GM19397 (cell line): ENCODE measurements around the gene MED14.

Source experiments
- ATAC-seq: cut with Tn5 transposase; IDR thresholded peaks from one replicate; pipeline ENCODE4 v1.9.1; 2021; ENCODE audit warnings: mild to moderate bottlenecking, moderate library complexity; ENCODE audit not compliant: unreplicated experiment

MED14 gene

GRCh38 chrX:40663880-40664630 lies 71.3 kb downstream of the MED14 start:
- ATAC-seq, result no peak

DNA sequence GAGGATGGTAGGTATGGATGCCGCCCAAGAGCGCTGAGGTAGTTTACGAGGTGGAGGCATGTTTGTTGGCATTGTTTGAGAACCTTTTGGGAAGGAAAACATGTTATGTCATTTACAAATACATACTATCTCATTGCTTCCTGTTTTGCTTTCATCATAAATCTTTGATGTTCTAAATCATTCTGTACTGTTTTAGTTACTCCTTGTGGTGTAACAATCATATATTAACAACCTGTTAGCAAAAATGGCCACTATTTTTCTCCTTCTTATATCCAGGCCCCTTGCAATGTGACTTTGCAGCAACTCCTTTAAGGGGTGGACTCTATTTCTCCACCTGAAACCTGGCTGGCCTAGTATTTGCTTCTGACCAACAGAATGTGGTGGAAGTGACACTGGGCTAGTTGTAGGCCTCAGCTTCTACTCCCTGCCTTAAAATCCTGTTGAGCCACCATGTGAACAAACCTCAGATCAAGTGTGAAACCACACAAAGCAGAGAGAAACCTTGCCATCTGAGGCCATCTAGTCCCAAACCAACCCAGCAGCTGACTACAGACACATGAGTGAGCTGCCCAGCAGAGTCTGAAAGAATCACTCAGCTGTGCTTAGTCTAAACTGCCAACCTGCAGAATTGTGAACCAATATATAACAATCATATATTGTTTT lies 72.1 kb downstream of the MED14 start:
- no peak for ATAC-seq

GRCh38 chrX:40661489-40661888 lies 73.9 kb downstream of the MED14 start:
- no peak for ATAC-seq

- ATAC-seq, result no peak
Observed at GRCh38 chrX:40660381-40660780, 75.0 kb downstream of the MED14 start.

DNA sequence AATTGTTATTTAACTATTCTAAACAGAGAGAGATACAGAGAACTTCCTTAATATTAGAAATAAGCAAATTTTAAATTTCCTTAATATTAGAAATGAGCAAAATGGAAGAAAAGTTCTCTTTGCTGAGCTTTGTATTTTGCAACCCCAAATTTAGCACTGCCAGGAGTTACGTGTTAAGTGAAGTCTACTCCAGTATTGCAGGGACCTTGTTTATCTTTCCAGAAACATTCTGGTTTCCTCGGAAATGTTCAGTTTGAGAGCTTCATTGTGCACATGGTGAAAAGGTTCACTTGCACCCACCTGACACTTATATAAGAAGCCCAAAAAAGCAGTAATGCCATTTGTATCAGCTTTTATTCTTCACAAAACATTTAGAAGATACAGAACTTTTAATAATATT lies 81.8 kb downstream of the MED14 start:
- no peak for ATAC-seq

GRCh38 chrX:40652664-40653063 lies 82.7 kb downstream of the MED14 start:
- ATAC-seq, result no peak

DNA sequence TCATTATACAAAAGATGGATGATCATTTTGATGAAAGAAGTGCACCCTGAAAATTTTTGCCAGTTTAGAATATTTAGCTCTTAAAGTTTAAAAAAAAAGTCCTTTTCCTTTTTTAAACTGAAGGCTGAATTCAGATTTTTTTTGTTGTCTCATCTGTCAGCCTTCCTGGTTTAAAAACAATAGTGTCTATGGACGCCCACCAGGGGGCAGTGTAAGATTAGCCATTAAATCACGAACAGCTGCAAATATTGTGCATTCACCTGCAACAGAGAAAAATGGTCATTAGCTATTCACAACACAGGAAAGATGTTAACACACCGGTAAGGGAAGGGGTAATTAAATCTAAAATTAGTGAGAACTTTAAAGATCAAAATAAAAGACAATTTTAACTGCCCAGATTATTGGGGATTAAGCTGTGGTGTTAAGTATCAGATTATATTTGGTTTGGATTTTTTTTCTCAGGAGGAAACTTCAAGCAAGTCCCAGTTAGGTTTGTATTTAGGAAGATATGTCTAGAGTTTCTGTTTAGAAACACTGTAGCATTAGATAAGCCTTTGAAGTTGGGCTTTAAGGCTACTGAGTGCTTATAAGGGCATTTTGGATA lies 83.6 kb downstream of the MED14 start:
- no peak for ATAC-seq

- peak; percentile 67 for ATAC-seq
Observed at GRCh38 chrX:40647307-40648197, 87.8 kb downstream of the MED14 start, which contains the start of gene CXorf38. Gene CXorf38, minus strand, starts transcription at chrX:40647561. Its CDS starts 41 bp downstream, at chrX:40647520.

GRCh38 chrX:40646489-40647306 lies 88.6 kb downstream of the MED14 start:
- ATAC-seq, result peak; percentile 23

DNA sequence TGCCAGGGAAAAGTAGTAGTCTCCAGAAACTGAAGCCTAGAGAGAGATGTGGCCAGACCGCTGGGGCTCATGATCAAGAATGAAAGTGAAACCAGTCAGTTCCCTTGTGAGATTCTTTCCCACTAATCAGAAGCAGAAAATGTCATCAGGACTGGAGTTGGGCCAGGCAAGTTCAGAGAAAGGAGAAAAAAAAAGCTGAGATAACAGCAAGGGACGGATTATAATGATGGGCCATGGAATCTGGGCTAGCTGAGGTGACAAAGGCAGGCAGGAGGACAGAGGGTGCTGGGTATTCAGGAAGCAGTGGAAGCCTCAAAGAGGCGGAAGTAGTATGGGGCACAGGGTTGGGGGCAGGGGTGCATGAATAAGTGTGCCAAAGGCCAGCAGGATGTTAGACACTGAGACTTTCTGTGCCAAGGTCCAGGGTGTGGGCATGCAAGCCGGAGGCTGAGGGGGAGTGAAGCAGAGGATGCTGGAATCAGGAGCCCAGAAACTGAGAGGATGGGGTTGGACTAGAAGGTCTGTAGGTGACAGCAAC lies 90.5 kb downstream of the MED14 start:
- ATAC-seq, result no peak

DNA sequence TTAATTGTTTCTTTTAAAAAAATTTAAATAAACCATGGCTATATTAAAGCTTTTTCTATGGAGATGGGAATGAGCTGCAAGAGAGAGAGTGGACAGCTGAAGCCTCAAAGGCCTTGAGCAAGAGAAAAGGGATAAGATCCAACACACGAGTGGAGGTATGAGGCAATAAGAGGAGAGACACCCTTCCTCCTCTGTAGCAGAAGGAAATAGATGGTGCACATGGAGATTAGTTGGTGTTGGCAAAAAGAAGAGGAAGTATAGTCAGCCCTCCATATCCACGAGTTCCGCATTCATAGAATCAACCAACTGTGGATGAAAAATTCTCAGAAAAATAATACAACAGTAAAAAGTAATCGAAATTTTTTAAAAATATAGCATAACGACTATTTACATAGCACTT lies 91.2 kb downstream of the MED14 start:
- no peak for ATAC-seq

DNA sequence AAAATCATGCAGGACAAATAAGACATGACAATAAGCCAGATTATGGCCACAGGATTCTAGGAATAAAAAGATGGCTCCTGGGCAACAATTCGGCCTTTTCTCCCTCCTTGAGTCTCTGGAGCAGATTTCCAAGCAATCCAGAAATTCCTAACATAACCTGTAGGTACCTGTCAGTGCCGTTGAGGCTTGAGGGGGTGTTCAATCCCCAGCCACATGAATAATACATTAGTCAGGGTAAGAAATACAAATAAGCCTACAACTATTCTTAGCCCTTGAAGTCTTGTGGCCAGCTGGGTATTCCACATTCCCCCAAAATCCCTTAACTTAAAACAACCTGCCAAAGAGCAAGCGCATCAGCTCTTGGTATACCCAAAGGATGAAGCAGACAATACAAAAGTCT lies 97.7 kb downstream of the MED14 start:
- no peak for ATAC-seq

- ATAC-seq, result no peak
Observed at GRCh38 chrX:40632199-40632598, 103.1 kb downstream of the MED14 start.

DNA sequence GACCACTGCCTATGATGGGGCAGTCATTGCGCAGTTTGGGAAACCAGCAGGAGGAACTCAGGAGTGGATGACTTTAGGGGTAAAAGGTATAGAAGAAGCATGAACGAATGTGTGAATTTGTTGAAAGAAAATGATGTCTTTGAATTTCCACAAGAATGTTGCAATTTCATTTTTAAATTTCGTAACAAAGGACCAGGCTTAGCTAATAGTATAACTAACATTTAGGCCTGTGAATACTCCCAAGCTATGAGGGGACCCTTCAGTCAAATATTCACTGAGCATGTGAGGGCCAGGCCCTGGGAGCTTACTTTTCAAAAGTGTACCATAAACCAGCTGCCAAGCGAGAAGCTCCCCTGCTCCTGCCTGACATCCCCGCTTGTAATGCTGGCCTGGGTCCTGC lies 106.8 kb downstream of the MED14 start:
- no peak for ATAC-seq

DNA sequence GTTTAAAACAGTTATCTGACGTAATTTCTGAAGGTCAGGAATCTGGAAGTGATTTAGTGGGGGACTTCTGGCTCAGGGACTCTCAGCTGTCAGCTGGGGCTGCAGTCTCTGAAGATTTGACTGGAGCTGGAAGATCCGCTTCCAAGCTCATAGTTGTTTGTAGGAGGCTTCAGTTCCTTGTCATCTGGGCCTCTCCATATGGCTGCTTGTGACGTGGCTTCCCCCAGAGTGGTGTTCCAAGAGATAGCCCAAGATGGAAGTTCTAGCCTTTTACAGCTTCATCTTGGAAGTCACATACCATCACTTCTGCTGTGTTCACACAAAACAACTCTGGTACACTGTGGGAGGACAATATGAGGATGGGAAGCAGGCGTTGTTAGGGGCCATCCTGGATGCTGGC lies 110.0 kb downstream of the MED14 start:
- ATAC-seq, result no peak

DNA sequence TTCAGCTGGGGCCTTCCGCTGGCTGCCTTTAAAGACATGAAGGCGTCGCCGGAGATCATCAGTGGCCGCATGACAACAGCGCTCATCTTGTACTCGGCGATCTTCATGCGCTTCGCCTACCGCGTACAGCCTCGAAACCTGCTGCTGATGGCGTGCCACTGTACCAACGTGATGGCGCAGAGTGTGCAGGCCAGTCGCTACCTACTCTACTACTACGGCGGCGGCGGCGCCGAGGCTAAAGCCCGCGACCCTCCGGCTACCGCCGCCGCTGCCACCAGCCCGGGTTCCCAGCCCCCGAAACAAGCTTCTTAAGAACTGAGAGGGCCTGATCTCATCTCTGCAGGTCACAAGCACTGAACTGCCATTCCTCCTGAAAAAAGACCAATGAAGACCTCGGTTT lies 111.7 kb downstream of the MED14 start:
- no peak for ATAC-seq

DNA sequence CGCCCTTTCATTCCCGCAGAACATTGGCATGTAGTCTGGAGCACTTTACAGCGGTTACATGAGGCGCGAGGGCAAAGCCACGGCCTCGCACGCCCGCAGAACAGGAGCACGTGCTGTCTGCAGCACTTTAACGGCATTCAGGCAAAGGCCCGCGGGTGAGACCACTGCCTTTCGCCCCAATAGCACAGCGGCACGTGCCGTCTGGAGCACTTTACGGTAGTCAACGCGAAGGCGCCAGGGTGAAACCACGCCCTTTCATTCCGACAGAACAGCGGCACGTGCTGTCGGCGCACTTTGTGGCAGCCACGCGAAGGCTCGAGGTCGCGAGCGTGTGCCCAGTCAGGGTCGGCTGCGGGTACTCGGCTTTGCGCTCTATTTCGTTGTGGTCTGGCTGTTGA lies 112.2 kb downstream of the MED14 start, which contains the start of gene MPC1L:
Gene MPC1L, plus strand, starts transcription at position 290 of the 398 bp plus-strand sequence. CDS start 138 bp downstream, outside the sequence.
- ATAC-seq, result no peak

GRCh38 chrX:40622479-40623138 lies 112.7 kb downstream of the MED14 start:
- ATAC-seq, result no peak

- no peak for ATAC-seq
Observed at GRCh38 chrX:40617566-40617965, 117.8 kb downstream of the MED14 start.
